Fibroblast of lung (primary cell): ENCODE results near the gene CNKSR3. TPM values are rescaled to one million over a fixed set of nuclear protein-coding genes. Genes with fewer than 3 reads are reported as not detected.

ENCODE experiments used
- DNase-seq, 2 donors: peaks; one replicate each; pipeline versions ENCODE4 v3.0.0 to v3.0.0-alpha.2; 2010; ENCODE audit warnings: low read depth in 2 of 2
- H2AFZ ChIP-seq: 2 replicates; pipeline ENCODE4 v1.5.1; 2012; ENCODE audit warnings: low read length, control low read depth, inconsistent platforms
- H3K27ac ChIP-seq: 2 replicates; pipeline ENCODE4 v1.5.1; 2011; ENCODE audit warnings: low read length, control low read depth; ENCODE audit not compliant: insufficient read depth
- H3K27me3 ChIP-seq: 2 replicates; pipeline ENCODE4 v1.5.1; 2011; ENCODE audit warnings: mild to moderate bottlenecking, low read length; ENCODE audit not compliant: control insufficient read depth, insufficient read depth
- H3K36me3 ChIP-seq: 2 replicates; pipeline ENCODE4 v1.5.1; 2011; ENCODE audit warnings: low read length; ENCODE audit not compliant: control insufficient read depth, insufficient read depth
- H3K4me1 ChIP-seq: 2 replicates; pipeline ENCODE4 v1.5.1; 2011; ENCODE audit warnings: low read length; ENCODE audit not compliant: control insufficient read depth, insufficient read depth; ENCODE audit errors: extremely low read depth
- H3K4me2 ChIP-seq: 2 replicates; pipeline ENCODE4 v1.5.1; 2011; ENCODE audit warnings: low read length, control low read depth; ENCODE audit not compliant: insufficient read depth; ENCODE audit errors: extremely low read depth
- H3K4me3 ChIP-seq, 4 experiments: fragments of 200-600 bp in 1 of 4; sonication (generic) in 1 of 4; replicated peaks in 1 of 4; 2 replicates each; pipeline ENCODE4 v1.5.1; 2011 to 2016; ENCODE audit warnings: low read length in 4 of 4, low read depth in 3 of 4, mild to moderate bottlenecking in 3 of 4, control low read depth in 2 of 4, inconsistent platforms in 1 of 4, mixed read lengths in 1 of 4; ENCODE audit not compliant: insufficient read depth in 1 of 4; ENCODE audit errors: control extremely low read depth in 1 of 4
- H3K79me2 ChIP-seq: 2 replicates; pipeline ENCODE4 v1.5.1; 2012; ENCODE audit warnings: mild to moderate bottlenecking, low read length, inconsistent platforms; ENCODE audit not compliant: control insufficient read depth, insufficient read depth
- H3K9ac ChIP-seq: 2 replicates; pipeline ENCODE4 v1.5.1; 2011; ENCODE audit warnings: mild to moderate bottlenecking, low read length, control low read depth; ENCODE audit not compliant: insufficient read depth
- H3K9me3 ChIP-seq: 2 replicates; pipeline ENCODE4 v1.5.1; 2012; ENCODE audit warnings: low read depth, low read length; ENCODE audit not compliant: control insufficient read depth, insufficient read depth
- H4K20me1 ChIP-seq: 2 replicates; pipeline ENCODE4 v1.5.1; 2011; ENCODE audit warnings: low read length; ENCODE audit not compliant: control insufficient read depth, insufficient read depth; ENCODE audit errors: extremely low read depth
- EZH2 ChIP-seq: IDR thresholded peaks from 2 replicates; pipeline ENCODE4 v1.5.1; 2012; ENCODE audit warnings: low read length, control low read depth, mild to moderate bottlenecking; ENCODE audit errors: missing control alignments
- polyA plus RNA-seq, 2 donors: library from polyadenylated mRNA; depleted of rRNA in 1 of 2; stranded (reverse) in 1 of 2; unstranded in 1 of 2; fragments of >200 nt; gene quantifications; 2 replicates each; pipeline ENCODE4 v1.2.1, GENCODE V29; 2011 to 2012; ENCODE audit warnings: missing spikeins in 1 of 2
- total RNA-seq: library from RNA; depleted of rRNA; stranded (reverse); fragments of >200 nt; gene quantifications from 2 replicates; pipeline ENCODE4 v1.2.1, GENCODE V29; 2014
- TF ChIP-seq, protein P1 (sequence below), 2 donors: IDR thresholded peaks in 1 of 2; conservative IDR thresholded peaks in 1 of 2; 1 replicate in 1 of 2; 2 replicates in 1 of 2; pipeline ENCODE4 v1.5.1; 2011 to 2012; ENCODE audit warnings: low read length in 2 of 2, control low read depth in 1 of 2, inconsistent platforms in 1 of 2, low read depth in 1 of 2, mild to moderate bottlenecking in 1 of 2

The CNKSR3 gene
- total and polyA plus RNA-seq, 2 donors (not counting 1 experiment from before 2014, with no cell fraction given): 5.5 to 14.0 TPM

GRCh38 chr6:154414021-154414813 is 96.3 kb downstream of the CNKSR3 start:
- Histone ChIP-seq H3K9me3 (no peaks in the 10 kb centered on the region), H2AFZ (no peak overlapping the region), H3K4me2 (no peak overlapping the region), H3K27me3 (no peaks in the 10 kb centered on the region), H3K4me3 (no peak overlapping the region), H4K20me1 (no peaks in the 10 kb centered on the region), H3K4me1 (peaks cover 11% of the 10 kb centered on the region), H3K27ac (no peak overlapping the region), H3K79me2 (no peaks in the 10 kb centered on the region), H3K9ac (no peak overlapping the region), H3K36me3 (no peaks in the 10 kb centered on the region)
- TF ChIP-seq, protein P1, sequence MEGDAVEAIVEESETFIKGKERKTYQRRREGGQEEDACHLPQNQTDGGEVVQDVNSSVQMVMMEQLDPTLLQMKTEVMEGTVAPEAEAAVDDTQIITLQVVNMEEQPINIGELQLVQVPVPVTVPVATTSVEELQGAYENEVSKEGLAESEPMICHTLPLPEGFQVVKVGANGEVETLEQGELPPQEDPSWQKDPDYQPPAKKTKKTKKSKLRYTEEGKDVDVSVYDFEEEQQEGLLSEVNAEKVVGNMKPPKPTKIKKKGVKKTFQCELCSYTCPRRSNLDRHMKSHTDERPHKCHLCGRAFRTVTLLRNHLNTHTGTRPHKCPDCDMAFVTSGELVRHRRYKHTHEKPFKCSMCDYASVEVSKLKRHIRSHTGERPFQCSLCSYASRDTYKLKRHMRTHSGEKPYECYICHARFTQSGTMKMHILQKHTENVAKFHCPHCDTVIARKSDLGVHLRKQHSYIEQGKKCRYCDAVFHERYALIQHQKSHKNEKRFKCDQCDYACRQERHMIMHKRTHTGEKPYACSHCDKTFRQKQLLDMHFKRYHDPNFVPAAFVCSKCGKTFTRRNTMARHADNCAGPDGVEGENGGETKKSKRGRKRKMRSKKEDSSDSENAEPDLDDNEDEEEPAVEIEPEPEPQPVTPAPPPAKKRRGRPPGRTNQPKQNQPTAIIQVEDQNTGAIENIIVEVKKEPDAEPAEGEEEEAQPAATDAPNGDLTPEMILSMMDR (conservative IDR thresholded peaks at IDR 0.05 in 1 of 2, IDR thresholded peaks at IDR 0.05 in 1 of 2; ENCODE audit: low read depth in 1 of 2, low read length in 2 of 2): no peak
- TF ChIP-seq EZH2: no peak
- peak; percentile 57 to 83 for DNase-seq

DNA sequence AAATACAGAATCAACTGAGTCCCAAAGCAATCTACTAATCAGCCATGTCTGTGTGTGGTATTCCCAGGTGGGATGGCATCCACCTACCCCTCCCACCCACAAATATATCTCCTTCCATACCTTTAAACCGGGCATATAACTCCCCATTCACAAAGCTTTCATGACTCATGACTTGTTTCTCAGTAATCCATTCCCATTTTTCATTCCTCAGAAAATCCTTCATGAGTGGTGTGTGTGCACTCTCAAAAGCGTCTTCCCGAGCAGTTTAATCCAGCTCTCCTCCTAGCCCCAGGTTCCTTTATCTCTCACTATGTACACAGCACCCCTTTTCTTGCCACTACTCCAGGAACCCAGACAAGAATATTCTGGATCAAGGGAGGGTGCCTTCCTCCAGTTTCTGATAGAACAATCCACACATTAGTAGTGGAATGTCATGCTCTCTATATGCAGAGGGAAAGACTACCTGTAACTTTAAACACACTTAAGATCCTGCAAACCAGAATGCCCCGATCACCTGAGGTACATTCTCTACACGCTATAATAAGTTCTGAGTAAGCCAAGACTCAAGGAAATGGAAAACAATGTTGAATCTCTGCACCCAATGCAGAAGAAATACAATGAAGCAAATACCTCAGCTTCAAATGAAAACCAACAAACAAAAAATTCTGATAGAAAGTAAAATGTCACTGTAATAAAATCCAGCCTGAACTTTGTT is 98.2 kb downstream of the CNKSR3 start:
- H2AFZ ChIP-seq: no peak overlapping the region
- no peak overlapping the region for H3K4me2 ChIP-seq
- H3K4me3 ChIP-seq: no peak overlapping the region
- no peaks in the 10 kb centered on the region for H3K27me3 ChIP-seq
- peak in 1 of 2 donors; percentile 51 for DNase-seq
- H3K9me3 ChIP-seq: no peaks in the 10 kb centered on the region
- H3K36me3 ChIP-seq: no peaks in the 10 kb centered on the region
- H3K4me1 ChIP-seq: peaks cover 15% of the 10 kb centered on the region
- no peak overlapping the region for H3K27ac ChIP-seq
- H4K20me1 ChIP-seq: no peaks in the 10 kb centered on the region
- TF ChIP-seq EZH2: no peak
- TF ChIP-seq, protein P1 (conservative IDR thresholded peaks at IDR 0.05 in 1 of 2, IDR thresholded peaks at IDR 0.05 in 1 of 2; ENCODE audit: low read depth in 1 of 2, low read length in 2 of 2): no peak
- no peaks in the 10 kb centered on the region for H3K79me2 ChIP-seq
- H3K9ac ChIP-seq: no peak overlapping the region

- Histone ChIP-seq H3K9me3 (no peaks in the 10 kb centered on the region), H4K20me1 (no peaks in the 10 kb centered on the region), H3K27me3 (no peaks in the 10 kb centered on the region), H3K4me1 (peaks cover 17% of the 10 kb centered on the region), H3K4me3 (peak overlapping the region in 2 of 4 experiments; percentile 16 to 30), H3K36me3 (no peaks in the 10 kb centered on the region), H3K27ac (peak overlapping the region; percentile 90), H2AFZ (peak overlapping the region; percentile 35), H3K9ac (no peak overlapping the region), H3K79me2 (no peaks in the 10 kb centered on the region), H3K4me2 (peak overlapping the region; percentile 88)
- DNase-seq: peak in 1 of 2 donors; percentile 49
- no peak for TF ChIP-seq EZH2
These were observed 99.4 kb downstream of the CNKSR3 start for GRCh38 chr6:154411076-154411475.
